Testis (tissue), 3 donors: ENCODE measurements around the gene KRT7. TPM values are rescaled to one million over a fixed set of nuclear protein-coding genes. Genes with fewer than 3 reads are reported as not detected.

Experiments
- DNase-seq: peaks from one replicate; pipeline ENCODE4 v3.0.0-alpha.2; 2019
- H3K27ac ChIP-seq, 2 donors: fragments of 200-600 bp; sonication (generic); one replicate each; pipeline ENCODE4 v1.5.1; 2019
- H3K27me3 ChIP-seq: fragments of 200-600 bp; sonication (generic); one replicate; pipeline ENCODE4 v1.5.1; 2019
- H3K36me3 ChIP-seq: fragments of 200-600 bp; sonication (generic); one replicate; pipeline ENCODE4 v1.5.1; 2017; ENCODE audit warnings: low read depth; ENCODE audit errors: missing control alignments
- H3K4me1 ChIP-seq: fragments of 200-600 bp; sonication (generic); one replicate; pipeline ENCODE4 v1.5.1; 2019
- H3K4me3 ChIP-seq, 2 donors: fragments of 200-600 bp; sonication (generic); one replicate each; pipeline ENCODE4 v1.5.1; 2017 to 2019
- H3K9me3 ChIP-seq: fragments of 200-600 bp; sonication (generic); one replicate; pipeline ENCODE4 v1.5.1; 2017
- POLR2A ChIP-seq: fragments of 450-650 bp; IDR thresholded peaks from one replicate; pipeline ENCODE4 v1.6.1; 2017; ENCODE audit warnings: antibody characterized with exemption, mild to moderate bottlenecking, moderate library complexity
- WGBS, 2 donors: methylation state at CpG; one replicate each; pipeline ENCODE4 v1.1.5; 2018; 5-methylcytosine and 5-hydroxymethylcytosine counted together
- intact Hi-C: fragments of 100-400 bp; cut with DNase I; formaldehyde crosslinking; loops from one replicate; pipeline ENCODE4 v1.15.1; 2023; ENCODE audit warnings: low total_unique reads
- polyA plus RNA-seq: library from polyadenylated mRNA; stranded (reverse); fragments of 350-450 nt; fragmentation: Illumina TruSeq; extraction: RNeasy Lipid Tissue Mini Kit (QIAGEN cat#74804); gene quantifications from one replicate; pipeline ENCODE4 v1.2.3, GENCODE V29; 2014; ENCODE audit warnings: low read depth, low replicate concordance; ENCODE audit not compliant: insufficient read depth
- total RNA-seq, 2 donors: library from RNA; depleted of rRNA; stranded (reverse); fragments of >200 nt; gene quantifications; one replicate each; pipeline ENCODE4 v1.2.3, GENCODE V29; 2016
- TF ChIP-seq, protein P1 (sequence below), 3 experiments: fragments of 450-650 bp in 2 of 3; fragments of 200-600 bp in 1 of 3; sonication (generic) in 1 of 3; IDR thresholded peaks; one replicate each; pipeline ENCODE4 v1.5.1; 2016 to 2019; ENCODE audit warnings: antibody characterized with exemption in 3 of 3, mild to moderate bottlenecking in 2 of 3, moderate library complexity in 1 of 3

The KRT7 gene
- total and polyA plus RNA-seq, 3 donors from 2014 or later, result 3.3 to 19.3 (median 6.9) TPM

DNA sequence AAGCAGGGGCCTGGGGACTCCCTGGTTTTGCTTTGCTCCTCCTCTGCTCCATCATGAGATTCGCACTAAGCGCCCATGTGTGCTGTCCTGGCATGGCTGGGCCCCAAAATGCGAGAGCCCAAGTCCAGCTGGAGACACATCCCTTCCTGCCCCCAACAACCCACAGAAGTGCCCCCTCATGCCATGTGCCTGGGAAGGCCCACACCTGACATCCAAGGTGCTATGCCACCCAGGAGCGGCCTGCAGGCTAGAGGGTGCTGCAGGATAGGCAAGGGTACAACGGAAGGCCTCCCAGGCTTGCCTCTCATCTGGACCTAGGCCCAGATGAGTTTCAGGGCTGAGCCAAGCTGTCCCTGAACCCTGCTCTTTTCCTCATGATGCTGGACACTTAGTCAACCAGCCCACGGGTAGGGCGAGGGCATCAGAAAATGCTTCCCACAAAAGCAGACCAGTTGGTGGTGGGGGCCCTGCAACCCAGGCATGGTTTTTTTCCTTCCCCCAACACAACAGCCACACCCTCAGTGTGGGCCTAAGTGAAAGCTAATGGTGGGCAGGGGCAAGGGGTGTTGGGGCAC lies 28.0 kb upstream of the KRT7 start:
- Histone ChIP-seq H3K4me3 (no peak overlapping the region), H3K27ac (no peak overlapping the region), H3K4me1 (no peaks in the 10 kb centered on the region), H3K9me3 (no peaks in the 10 kb centered on the region), H3K27me3 (no peaks in the 10 kb centered on the region), H3K36me3 (no peaks in the 10 kb centered on the region)
- intact Hi-C loops, result no loop called here
- WGBS, 2 donors, result 77 to 88% methylated on average over 7 of the region's 7 CpGs
- no peak for DNase-seq
- no peak for TF ChIP-seq POLR2A
- TF ChIP-seq, protein P1, sequence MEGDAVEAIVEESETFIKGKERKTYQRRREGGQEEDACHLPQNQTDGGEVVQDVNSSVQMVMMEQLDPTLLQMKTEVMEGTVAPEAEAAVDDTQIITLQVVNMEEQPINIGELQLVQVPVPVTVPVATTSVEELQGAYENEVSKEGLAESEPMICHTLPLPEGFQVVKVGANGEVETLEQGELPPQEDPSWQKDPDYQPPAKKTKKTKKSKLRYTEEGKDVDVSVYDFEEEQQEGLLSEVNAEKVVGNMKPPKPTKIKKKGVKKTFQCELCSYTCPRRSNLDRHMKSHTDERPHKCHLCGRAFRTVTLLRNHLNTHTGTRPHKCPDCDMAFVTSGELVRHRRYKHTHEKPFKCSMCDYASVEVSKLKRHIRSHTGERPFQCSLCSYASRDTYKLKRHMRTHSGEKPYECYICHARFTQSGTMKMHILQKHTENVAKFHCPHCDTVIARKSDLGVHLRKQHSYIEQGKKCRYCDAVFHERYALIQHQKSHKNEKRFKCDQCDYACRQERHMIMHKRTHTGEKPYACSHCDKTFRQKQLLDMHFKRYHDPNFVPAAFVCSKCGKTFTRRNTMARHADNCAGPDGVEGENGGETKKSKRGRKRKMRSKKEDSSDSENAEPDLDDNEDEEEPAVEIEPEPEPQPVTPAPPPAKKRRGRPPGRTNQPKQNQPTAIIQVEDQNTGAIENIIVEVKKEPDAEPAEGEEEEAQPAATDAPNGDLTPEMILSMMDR (IDR thresholded peaks at IDR 0.05), result no peak

DNA sequence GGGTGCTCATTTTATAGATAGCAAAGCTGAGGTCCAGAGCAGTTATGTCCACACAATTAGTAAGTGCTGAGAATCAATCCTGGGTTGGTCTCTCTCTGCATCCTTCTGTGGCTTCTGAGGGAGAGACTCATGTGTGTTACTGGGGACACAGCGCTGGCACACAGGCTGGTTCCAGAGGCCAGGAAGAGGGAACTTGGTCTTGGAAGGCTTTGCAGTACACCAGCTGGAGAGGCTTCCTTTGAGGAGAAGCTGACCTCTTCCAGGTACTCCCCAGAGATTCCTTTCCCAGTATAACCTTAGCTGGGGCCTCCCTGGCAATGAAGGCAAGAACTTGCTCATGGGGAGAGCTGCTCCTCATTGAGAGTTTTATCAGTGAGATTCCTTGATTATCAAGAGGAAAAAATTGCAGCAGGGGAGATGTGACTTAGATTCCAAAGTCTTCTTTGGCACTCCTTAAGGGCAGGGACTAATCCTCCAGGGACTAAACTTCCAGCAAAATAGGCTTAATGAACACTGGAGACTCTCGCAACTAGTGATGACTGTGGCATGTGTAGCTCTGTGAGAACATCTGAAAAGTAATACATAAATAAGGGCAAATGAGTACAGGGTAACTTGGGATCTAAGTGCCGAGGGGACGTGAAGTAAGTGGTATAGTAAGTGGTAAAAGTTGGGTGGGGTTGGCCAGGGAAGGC lies 27.3 kb upstream of the KRT7 start:
- no peak overlapping the region for H3K4me3 ChIP-seq
- H3K27ac ChIP-seq, result no peak overlapping the region
- H3K4me1 ChIP-seq, result no peaks in the 10 kb centered on the region
- intact Hi-C loops, result no loop called here
- H3K36me3 ChIP-seq, result no peaks in the 10 kb centered on the region
- WGBS, 2 donors, result 94 to 99% methylated on average over 4 of the region's 4 CpGs
- DNase-seq, result no peak
- TF ChIP-seq, protein P1 (IDR thresholded peaks at IDR 0.05), result no peak
- TF ChIP-seq POLR2A, result no peak
- H3K9me3 ChIP-seq, result no peaks in the 10 kb centered on the region
- H3K27me3 ChIP-seq, result no peaks in the 10 kb centered on the region

DNA sequence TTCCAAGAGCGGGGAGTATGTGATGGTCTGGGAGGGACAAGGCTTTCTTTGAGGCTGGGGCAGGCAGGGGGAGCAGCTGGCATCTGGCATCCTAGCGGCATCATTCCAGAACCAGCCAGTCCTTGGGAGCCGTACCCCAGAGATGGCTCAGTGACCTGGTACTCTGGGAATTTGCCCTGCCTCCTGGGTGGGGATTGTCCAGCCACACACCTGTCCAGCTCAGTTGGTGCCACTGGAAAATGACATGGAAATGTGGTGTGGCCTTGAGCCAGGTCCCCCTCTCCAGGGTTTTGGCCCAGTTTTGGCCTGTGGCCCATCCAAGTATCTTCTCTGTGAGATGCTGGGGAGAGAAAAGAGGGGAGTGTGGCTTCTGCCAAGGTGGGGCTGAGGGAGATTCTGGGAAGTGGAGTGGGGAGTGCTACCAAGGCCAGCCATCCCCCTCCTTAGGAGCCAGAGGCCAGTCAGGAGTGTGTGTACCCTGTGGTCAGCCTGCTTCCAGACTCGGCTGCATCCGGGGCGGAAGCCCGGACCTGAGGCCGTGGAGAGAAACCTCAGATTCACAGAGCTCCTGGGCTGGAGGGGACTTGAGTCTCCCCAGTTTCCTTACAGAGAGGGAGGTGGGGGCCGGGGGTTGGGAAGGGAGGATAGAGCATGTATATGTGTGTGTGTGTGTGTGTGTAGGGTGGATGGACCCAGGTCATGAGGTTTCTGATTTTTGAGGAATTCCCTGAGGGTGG lies 26.6 kb upstream of the KRT7 start:
- TF ChIP-seq POLR2A, result no peak
- TF ChIP-seq, protein P1 (IDR thresholded peaks at IDR 0.05), result no peak
- Histone ChIP-seq H3K27me3 (no peaks in the 10 kb centered on the region), H3K9me3 (no peaks in the 10 kb centered on the region), H3K36me3 (no peaks in the 10 kb centered on the region), H3K27ac (no peak overlapping the region), H3K4me3 (no peak overlapping the region), H3K4me1 (no peaks in the 10 kb centered on the region)
- intact Hi-C loops, result no loop called here
- 77 to 84% methylated on average over 9 of the region's 9 CpGs for WGBS, 2 donors
- DNase-seq, result no peak

DNA sequence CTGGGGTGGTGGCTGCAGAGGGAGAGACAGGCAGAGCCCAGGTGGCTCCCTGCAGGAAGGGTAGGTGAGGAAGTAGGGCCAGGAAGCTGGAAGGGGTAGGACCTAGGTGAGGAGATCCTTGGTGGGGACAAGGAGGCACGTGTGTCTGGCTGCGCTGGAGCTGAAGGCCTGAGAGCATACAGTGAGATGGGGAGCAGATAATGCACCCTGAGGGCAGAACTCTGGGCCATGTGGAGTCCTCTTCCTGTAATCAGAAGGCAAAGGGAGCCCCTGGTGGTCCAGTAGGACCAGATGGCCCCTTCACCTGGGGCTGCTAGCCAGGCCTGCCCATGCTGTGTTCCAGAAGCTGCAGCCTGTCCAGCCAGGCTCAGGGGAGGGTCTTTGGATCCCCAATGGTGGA lies 25.9 kb upstream of the KRT7 start:
- Histone ChIP-seq H3K9me3 (no peaks in the 10 kb centered on the region), H3K27ac (no peak overlapping the region), H3K27me3 (no peaks in the 10 kb centered on the region), H3K4me1 (no peaks in the 10 kb centered on the region), H3K4me3 (no peak overlapping the region), H3K36me3 (no peaks in the 10 kb centered on the region)
- no peak for DNase-seq
- intact Hi-C loops, result no loop called here
- TF ChIP-seq POLR2A, result no peak
- TF ChIP-seq, protein P1 (IDR thresholded peaks at IDR 0.05), result no peak
- WGBS, 2 donors, result 97 to 100% methylated on average over 2 of the region's 2 CpGs
